Measurements from ENCODE around the gene PARP16.
A peak's percentile ranks its signal among the peaks of the same experiment; 100 is the strongest.

The PARP16 gene

GRCh38 chr15:65311760-65312159 lies 25.1 kb upstream of the PARP16 start:
- DNase-seq (ENCODE audit: low spot score), result no peak

GRCh38 chr15:65310431-65311137 lies 23.9 kb upstream of the PARP16 start:
- DNase-seq (ENCODE audit: low spot score), result no peak

DNA sequence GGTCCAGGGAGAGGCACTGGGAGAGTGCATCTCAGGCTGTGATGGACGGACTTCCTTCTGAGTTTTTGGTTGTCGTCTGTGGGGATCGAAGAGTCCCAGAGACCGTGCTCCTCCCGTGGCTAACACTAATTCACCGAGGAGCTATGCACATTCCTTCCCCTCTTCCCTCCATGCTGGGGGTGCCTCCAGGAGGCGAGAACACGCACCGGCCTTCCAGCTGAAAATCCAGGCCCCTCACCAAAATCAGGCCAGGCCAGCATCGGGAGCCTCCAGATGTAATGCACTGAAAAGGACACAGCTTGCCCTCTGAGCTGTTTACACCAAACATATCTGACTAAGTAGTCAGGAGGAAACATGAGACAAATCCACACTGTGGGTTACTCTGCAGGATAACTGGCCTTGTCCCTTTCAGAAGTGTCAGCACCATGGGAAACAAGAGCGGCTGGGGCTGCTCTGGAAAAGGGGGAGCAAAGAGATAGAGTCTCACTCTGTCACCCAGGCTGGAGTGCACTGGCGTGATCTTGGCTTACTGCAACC lies 23.3 kb upstream of the PARP16 start:
- no peak for DNase-seq (ENCODE audit: low spot score)

- no peak for DNase-seq (ENCODE audit: low spot score)
Measured at GRCh38 chr15:65307978-65308377, 21.3 kb upstream of the PARP16 start.

DNA sequence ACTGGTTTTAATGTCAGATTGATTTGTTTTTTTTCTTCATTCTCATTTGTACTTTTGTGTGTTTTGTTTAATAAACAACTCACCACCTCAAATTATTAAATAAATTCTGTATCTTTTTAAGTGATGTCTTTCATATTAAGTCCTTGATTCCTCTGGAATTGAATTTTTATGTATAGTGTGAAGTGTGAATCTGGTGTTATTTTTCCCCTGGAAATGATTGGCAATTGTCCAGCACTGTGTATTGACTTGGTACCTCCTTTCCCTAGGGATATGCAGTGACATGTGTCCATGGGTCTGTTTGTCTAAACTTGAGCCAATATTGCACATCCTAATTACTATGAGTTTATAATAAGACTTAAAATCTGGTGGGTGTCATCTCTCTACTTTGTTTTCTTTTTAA lies 19.9 kb upstream of the PARP16 start:
- DNase-seq (ENCODE audit: low spot score), result no peak

DNA sequence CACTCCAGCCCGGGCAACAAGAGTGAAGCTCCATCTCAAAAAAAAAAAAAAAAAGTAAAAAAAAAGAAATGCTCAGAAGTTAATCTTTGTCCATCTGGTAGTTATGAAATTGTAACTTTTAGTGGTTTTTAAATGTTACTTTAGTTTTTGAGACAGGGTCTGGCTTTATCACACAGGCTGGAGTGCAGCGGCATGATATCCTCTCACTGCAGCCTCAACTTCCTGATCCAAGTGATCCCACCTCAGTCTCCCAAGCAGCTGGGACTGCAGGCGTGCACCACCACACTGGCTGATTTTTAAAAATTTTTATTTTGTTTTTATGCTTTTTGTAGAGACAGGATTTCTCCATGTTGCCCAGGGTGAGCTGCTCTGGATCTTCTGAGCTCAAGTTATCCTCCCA lies 19.1 kb upstream of the PARP16 start:
- no peak for DNase-seq (ENCODE audit: low spot score)

GRCh38 chr15:65305150-65305758 lies 18.6 kb upstream of the PARP16 start:
- DNase-seq (ENCODE audit: low spot score), result no peak

DNA sequence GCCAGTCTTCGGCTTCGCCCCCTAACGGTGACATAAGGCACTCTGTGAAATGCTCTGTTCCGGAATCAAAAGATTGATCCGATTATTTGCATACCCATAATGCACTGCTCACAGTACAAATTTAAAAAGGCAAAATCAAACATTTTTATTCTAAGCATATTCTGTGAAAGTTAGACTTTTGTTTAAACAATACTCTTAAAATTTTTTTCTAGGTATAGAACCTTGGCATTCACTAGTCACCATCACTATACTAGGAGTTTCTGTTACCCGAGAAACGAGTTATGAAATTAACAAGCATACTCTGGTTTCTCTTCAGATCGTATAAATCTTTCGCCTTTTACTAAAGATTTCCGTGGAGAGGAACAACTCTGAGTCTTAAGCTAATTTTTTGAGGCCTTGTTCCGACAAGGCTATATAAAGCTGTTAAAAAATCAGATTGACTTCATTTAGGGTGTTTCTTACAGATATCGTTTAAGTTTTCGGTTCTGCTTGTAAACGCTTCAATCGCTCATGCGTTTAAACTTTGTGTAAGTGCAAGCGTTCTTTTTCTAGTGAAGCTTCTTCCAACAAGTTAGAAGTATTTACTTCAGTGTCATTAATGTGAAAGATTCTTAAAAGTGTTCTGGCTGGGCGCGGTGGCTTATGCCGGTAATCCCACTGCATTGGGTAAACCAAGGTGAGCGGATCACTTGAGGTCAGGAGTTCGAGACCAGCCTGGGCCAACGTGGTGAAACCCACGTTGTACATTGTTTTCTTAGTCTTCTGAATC lies 17.9 kb upstream of the PARP16 start, which contains the start of gene RNU5B-1:
RNU5B-1 (plus strand) TSS at position 297 of the 769 bp plus-strand sequence.
- DNase-seq (ENCODE audit: low spot score), result peak; percentile 94

DNA sequence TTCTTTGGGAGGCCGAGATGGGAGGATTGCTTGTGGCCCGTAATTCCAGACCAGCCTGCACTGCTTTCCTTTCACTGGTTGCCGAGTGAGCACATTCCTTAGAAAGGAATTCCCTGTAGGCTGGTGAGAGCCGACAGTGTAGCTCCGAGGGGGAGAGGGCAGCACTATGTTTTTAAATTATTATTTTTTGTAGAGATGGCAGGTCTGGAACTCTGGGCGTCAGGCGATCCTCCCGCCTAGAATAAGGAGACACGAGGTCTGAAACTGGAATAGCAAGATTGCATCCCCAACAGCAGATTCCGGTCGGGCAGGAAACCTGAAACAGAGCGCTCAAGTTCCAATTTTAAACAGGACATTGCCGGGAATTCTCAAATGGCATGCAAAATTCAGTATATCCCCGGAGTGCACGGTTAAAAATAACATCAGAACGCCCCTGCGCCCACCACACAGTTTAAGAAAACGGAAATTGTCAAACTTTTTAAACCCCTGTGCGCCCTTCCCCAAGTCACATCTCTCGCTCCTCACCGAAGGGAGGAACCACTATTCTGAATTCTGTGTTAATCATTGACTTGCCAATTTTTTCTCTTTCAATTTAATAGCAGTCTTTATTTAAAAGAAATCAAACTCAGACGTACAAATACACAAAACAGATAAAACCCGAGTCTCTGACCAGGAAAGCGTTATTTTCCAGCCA lies 17.2 kb upstream of the PARP16 start:
- DNase-seq (ENCODE audit: low spot score), result peak; percentile 50

DNA sequence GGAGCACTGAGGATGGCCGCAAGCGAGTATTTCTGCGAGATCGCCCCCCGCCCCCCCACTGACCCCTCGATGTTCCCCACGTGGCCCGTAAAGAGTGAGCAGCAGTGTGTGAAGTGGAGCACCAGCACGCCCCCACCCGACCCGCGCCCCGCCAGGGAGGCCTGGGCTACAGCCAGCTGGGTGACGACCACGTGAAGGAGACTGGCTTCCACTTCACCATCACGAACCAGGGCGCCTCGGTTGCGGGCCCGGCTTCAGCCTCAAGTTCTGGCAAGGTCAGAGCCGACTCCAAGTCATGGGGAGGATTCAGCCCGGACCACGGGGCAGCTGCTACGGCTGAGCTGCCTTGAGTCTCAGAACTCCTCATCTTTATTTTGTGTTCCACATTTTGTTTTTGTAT lies 15.4 kb upstream of the PARP16 start:
- DNase-seq (ENCODE audit: low spot score), result no peak

GRCh38 chr15:65300924-65301441 lies 14.3 kb upstream of the PARP16 start:
- DNase-seq (ENCODE audit: low spot score), result no peak

DNA sequence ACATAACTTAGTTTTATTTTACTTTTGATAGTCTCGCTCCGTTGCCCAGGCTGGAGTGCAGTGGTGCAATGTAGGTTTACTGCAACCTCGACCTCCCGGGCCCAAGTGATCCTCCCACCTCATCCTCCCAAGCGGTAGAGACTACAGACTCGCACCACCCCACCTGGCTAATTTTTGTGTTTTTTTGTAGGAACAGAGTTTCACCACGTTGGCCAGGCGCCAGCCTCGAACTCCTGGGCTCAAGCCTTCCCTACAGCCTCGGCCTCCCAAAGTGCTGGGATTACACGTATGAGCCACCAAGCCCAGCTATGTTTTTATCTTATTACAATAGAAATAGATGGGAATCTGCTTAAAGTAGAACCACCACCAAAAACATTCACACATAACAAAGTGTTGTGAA lies 12.0 kb upstream of the PARP16 start:
- DNase-seq (ENCODE audit: low spot score), result no peak

- no peak for DNase-seq (ENCODE audit: low spot score)
Measured at GRCh38 chr15:65292938-65293518, 6.3 kb upstream of the PARP16 start.

DNA sequence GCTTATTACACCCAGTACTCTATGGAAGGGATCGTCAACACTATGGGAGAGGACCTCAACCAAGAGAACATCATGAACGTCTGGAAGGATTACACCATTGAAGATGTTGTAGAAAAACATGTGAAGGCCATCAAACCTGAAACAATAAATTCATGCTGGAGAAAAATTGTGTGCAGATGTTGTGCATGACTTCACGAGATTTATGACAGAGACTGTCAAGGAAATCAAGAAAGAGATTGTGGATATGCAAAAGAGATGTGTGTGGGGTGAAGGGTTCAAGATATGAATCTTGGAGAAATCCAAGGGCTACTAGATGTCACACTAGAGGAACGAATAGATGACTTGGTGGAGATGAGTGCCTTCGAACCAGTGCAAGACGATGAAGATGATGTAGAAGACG lies 3.5 kb upstream of the PARP16 start:
- no peak for DNase-seq (ENCODE audit: low spot score)

DNA sequence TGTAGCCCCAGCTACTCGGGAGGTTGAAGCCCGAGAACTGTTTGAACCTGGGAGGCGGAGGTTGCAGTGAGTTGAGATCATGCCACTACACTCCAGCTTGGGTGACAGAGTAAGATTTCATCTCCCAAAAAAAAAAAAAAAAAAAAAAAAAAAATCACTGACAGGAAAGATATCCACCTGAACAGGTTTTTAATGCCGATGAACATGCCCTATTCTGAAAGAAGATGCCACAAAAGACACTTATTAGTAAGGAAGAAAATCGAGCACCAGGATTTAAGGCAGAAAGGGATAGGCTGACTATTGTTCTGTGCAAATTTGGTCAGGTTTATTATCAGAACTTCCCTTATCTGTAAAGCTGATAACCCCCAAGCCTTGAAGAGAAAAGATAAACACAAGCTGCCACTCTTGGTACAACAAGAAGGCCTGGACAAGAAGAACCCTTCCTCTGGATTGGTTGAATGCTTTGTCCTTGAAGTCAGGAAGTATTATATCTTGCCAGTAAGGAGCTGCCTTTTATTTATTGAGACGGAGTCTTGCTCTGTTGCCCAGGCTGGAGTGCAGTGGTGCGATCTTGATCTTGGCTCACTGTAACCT lies 2.7 kb upstream of the PARP16 start:
- no peak for DNase-seq (ENCODE audit: low spot score)

DNA sequence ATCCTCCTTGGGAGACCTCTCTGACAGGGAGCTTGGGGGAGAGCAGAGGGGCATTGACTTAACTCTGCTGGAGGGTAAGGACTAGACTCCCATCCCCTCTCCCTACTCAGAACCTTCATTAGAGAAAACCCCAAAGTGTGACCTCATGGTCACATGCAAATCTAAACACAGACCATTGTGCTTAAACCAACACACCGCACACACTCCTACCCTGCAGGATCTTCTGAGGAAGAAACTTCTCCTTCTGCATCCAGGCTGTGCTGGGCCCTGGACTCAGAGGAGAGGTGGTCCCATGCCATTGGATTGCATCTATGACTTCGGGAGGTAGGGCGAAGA lies 805 bp upstream of the PARP16 start:
- DNase-seq (ENCODE audit: low spot score), result no peak

DNA sequence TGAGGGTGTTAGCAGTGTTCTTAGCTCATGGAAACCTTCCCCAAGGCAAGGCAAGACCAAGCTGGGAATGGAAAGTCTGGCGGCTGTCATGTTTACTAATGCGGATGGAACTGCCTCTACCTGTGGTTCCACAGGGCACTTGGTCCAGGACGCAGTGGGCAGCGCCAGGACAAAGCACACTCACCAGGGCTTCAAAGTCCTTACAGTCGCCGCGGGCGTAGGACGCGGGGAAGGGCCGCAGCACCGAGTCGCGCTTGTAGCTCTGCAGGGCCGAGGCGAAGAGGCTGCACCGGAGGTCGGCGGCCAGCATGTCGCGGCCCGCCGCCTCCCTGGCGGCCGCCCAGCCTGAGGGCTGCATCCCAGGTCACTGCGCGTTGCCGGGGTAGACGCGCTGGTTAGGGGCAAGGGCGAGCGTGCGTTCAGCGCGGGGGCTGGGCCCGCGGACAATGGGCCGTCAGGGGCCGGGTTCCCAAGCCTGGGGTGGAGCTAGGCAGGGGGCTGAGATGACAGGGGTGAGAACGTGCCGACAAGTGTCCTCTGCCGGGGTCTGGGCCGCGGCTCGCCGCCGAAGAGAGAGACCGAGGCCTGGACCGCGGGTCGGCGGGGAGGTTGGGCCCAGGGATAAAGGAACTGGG lies 497 bp downstream of the PARP16 start:
- DNase-seq (ENCODE audit: low spot score), result peak; percentile 24

DNA sequence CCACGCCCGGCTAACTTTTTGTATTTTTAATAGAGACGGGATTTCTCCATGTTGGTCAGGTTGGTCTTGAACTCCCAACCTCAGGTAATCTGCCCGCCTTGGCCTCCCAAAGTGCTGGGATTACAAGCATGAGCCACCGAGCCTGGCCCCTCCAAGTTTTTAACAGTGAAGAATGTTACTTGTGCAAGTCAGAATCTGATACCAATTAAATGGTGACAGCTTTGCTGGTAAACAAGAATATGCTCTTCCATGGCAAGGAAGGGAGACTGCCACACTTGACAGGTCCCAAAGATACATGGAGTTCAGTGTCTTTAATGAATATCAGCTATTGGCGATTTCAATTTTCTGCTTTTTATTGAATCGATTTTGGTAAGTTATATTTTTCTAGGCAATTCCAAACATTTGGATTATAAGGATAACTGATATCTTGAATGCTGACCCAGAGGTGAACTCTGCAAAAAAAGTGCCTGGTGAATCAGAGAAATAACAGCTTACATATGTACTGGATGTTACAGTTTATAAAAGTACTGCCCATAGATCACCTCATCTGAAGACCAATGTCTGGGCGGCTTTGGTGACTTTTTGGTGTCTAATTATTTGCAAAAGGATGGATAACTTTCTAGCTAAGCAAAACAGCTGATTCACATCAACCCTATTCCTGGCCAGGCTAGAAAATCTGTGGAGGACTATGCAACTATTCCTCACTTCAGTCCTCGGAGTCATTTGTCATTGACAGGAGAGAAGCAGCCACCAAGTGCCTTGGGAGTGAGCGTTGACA lies 1.2 kb downstream of the PARP16 start:
- no peak for DNase-seq (ENCODE audit: low spot score)

- DNase-seq (ENCODE audit: low spot score), result no peak
Measured at GRCh38 chr15:65278480-65278879, 8.2 kb downstream of the PARP16 start.

- no peak for DNase-seq (ENCODE audit: low spot score)
Measured at GRCh38 chr15:65277015-65277414, 9.7 kb downstream of the PARP16 start.
